B cell (primary cell): ENCODE measurements around the gene AAR2. TPM values are rescaled to one million over a fixed set of nuclear protein-coding genes. Genes with fewer than 3 reads are reported as not detected.

Source experiments
- ATAC-seq: fragments of 200-7000 bp; cut with Tn5 transposase; one replicate; pipeline ENCODE4 v1.10.0; 2021; ENCODE audit warnings: low read depth, mild to moderate bottlenecking, moderate number of reproducible peaks, moderate library complexity
- CTCF ChIA-PET: fragments of 350-600 bp; sonication (Branson Sonifier 250); formaldehyde crosslinking; loops from one replicate; lab custom pipeline; 2021; ENCODE audit warnings: antibody characterized with exemption, inconsistent platforms; lab: Charles Lee
- POLR2A ChIA-PET: fragments of 350-600 bp; sonication (Branson Sonifier 250); formaldehyde crosslinking; loops from one replicate; lab custom pipeline; 2021; ENCODE audit warnings: antibody characterized with exemption; lab: Charles Lee
- DNase-seq: peaks from one replicate; pipeline ENCODE4 v3.0.0; 2013
- H2AFZ ChIP-seq: 2 replicates; pipeline ENCODE4 v1.6.1; 2012; ENCODE audit warnings: mild to moderate bottlenecking, low read depth, low read length; ENCODE audit not compliant: insufficient read depth, poor library complexity, severe bottlenecking
- H3K27ac ChIP-seq, 2 donors: 1 replicate in 1 of 2; 2 replicates in 1 of 2; pipeline ENCODE4 v1.5.1; 2012 to 2013; ENCODE audit warnings: low read length in 2 of 2, mild to moderate bottlenecking in 2 of 2, moderate library complexity in 1 of 2
- H3K27me3 ChIP-seq, 4 experiments: fragments of 200-600 bp in 1 of 4; sonication (generic) in 1 of 4; replicated peaks in 1 of 4; 1 replicate in 2 of 4; 2 replicates in 2 of 4; pipeline versions ENCODE4 v1.6.1 to v1.7.0; 2013 to 2016; ENCODE audit warnings: low read length in 3 of 4, mild to moderate bottlenecking in 2 of 4, mixed read lengths in 1 of 4, moderate library complexity in 1 of 4; ENCODE audit not compliant: insufficient read depth in 4 of 4, control insufficient read depth in 3 of 4; ENCODE audit errors: control extremely low read depth in 1 of 4
- H3K36me3 ChIP-seq, 2 experiments: replicated peaks in 1 of 2; 1 replicate in 1 of 2; 2 replicates in 1 of 2; pipeline versions ENCODE4 v1.6.1 to v1.7.1; 2013; ENCODE audit warnings: low read length in 1 of 2; ENCODE audit not compliant: insufficient read depth in 2 of 2, control insufficient read depth in 1 of 2; ENCODE audit errors: control extremely low read depth in 1 of 2, extremely low read depth in 1 of 2
- H3K4me1 ChIP-seq, 2 donors: fragments of 200-600 bp in 1 of 2; sonication (generic) in 1 of 2; 1 replicate in 1 of 2; 2 replicates in 1 of 2; pipeline versions ENCODE4 v1.5.1 to v1.6.1; 2013 to 2017; ENCODE audit warnings: low read length in 2 of 2; ENCODE audit not compliant: control insufficient read depth in 2 of 2, insufficient read depth in 2 of 2
- H3K4me2 ChIP-seq: replicated peaks from 2 replicates; pipeline ENCODE3; 2012; ENCODE audit warnings: mild to moderate bottlenecking, low read depth, low read length; ENCODE audit not compliant: poor library complexity, severe bottlenecking
- H3K4me3 ChIP-seq, 5 experiments: fragments of 200-600 bp in 1 of 5; sonication (generic) in 1 of 5; 1 replicate in 3 of 5; 2 replicates in 2 of 5; pipeline versions ENCODE4 v1.5.1 to v1.7.0; 2011 to 2016; ENCODE audit warnings: low read length in 4 of 5, mild to moderate bottlenecking in 4 of 5, low read depth in 2 of 5, control low read depth in 1 of 5, moderate library complexity in 1 of 5; ENCODE audit not compliant: insufficient read depth in 1 of 5; ENCODE audit errors: control extremely low read depth in 1 of 5, extremely low read depth in 1 of 5
- H3K79me2 ChIP-seq: fragments of 200-600 bp; sonication (generic); one replicate; pipeline ENCODE4 v1.6.0; 2016; ENCODE audit warnings: low read length; ENCODE audit not compliant: control insufficient read depth, insufficient read depth
- H3K9ac ChIP-seq: fragments of 200-600 bp; sonication (generic); 2 replicates; pipeline ENCODE4 v1.6.1; 2017; ENCODE audit warnings: mild to moderate bottlenecking, low read length, moderate library complexity
- H3K9me3 ChIP-seq, 3 donors: one replicate each; pipeline versions ENCODE4 v1.6.1 to v1.7.1; 2013; ENCODE audit warnings: low read length in 2 of 3; ENCODE audit not compliant: control insufficient read depth in 2 of 3, insufficient read depth in 1 of 3; ENCODE audit errors: control extremely low read depth in 1 of 3
- H4K20me1 ChIP-seq: 2 replicates; pipeline ENCODE4 v1.6.0; 2012; ENCODE audit warnings: mild to moderate bottlenecking, low read length; ENCODE audit not compliant: insufficient read depth, control insufficient read depth, poor library complexity, severe bottlenecking
- H3K27ac Mint-ChIP-seq: one replicate; pipeline ENCODE4 v1.8.0; 2021; ENCODE audit warnings: mixed read lengths
- H3K27me3 Mint-ChIP-seq: one replicate; pipeline ENCODE4 v1.8.0; 2021; ENCODE audit warnings: mixed read lengths
- H3K4me1 Mint-ChIP-seq: one replicate; pipeline ENCODE4 v1.8.0; 2021; ENCODE audit warnings: mixed read lengths
- H3K4me3 Mint-ChIP-seq: one replicate; pipeline ENCODE4 v1.8.0; 2021; ENCODE audit warnings: mixed read lengths
- H3K9me3 Mint-ChIP-seq: one replicate; pipeline ENCODE4 v1.8.0; 2022; ENCODE audit warnings: mixed read lengths; ENCODE audit not compliant: insufficient read depth
- EZH2 ChIP-seq: IDR thresholded peaks from 2 replicates; pipeline ENCODE4 v1.6.1; 2012; ENCODE audit warnings: borderline replicate concordance, low read depth, mild to moderate bottlenecking, moderate library complexity, low read length; ENCODE audit not compliant: insufficient read depth, poor library complexity, severe bottlenecking
- WGBS: methylation state at CpG from one replicate; pipeline ENCODE4 v1.1.5; 2013; ENCODE audit warnings: missing lambda C conversion rate; ENCODE audit not compliant: insufficient coverage; 5-methylcytosine and 5-hydroxymethylcytosine counted together
- intact Hi-C: fragments of 100-400 bp; cut with micrococcal nuclease; formaldehyde crosslinking; loops from one replicate; pipeline ENCODE4 v1.10.0; 2022
- polyA plus RNA-seq: library from polyadenylated mRNA; depleted of rRNA; stranded (reverse); fragments of >200 nt; gene quantifications from 2 replicates; pipeline ENCODE4 v1.2.3, GENCODE V29; 2012
- total RNA-seq, 2 donors: library from RNA; stranded (reverse); fragments of 120-200 nt in 1 of 2; gene quantifications; 1 replicate in 1 of 2; 2 replicates in 1 of 2; pipeline versions ENCODE4 v1.2.3 to v1.2.4, GENCODE V29; 2013 to 2022
- TF ChIP-seq, protein P1 (sequence below): fragments of 200-600 bp; IDR thresholded peaks from one replicate; pipeline ENCODE4 v1.8.0; 2022; ENCODE audit warnings: antibody characterized with exemption, mild to moderate bottlenecking

Gene AAR2
- total and polyA plus RNA-seq, 2 donors (not counting 1 experiment from before 2014, with no cell fraction given): 10.3 to 21.3 TPM

DNA sequence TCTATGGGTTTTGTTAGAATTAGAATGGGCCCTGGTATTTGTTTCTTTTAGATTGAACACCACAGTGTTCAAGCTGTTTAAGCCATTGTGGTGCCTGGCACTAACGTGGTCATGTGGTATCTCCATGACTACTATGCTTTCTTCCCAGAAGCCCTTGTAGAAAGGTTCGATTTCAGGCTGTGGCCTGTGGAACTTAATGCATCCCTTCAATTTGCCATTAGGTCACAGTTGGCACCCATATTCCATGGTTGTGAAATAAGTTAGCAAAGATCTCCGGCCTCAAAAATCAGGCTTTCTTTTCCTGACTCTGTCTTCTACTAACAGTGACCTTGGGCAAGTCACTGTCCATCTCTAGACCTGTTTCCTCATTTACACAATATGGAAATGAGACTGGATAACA lies 31.3 kb upstream of the AAR2 start:
- peaks cover 30% of the 10 kb centered on the region for H3K27me3 Mint-ChIP-seq

DNA sequence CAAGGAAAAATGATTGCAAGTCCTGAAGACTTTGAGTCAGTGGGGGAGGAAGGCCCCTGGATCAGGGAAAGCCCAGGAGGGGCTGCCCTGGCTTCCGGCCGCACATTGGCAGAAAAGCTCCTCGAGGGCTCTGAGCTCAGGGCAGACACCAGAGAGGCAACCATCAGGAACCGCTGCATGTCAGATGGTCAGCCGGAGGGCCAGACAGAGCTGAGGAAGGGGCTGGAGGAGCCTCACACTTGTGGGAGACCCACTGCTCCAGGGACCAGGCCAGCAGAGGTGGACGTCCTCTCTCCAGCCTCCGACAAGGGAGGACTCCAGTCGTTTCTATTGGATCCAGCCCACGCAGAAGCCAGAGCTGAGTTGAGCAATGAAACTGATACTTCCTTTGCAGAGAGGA lies 30.2 kb upstream of the AAR2 start:
- Mint-ChIP-seq H3K27me3 (peaks cover 38% of the 10 kb centered on the region), H3K9me3 (no peaks in the 10 kb centered on the region), H3K4me3 (no peak overlapping the region), H3K4me1 (peaks cover 4% of the 10 kb centered on the region), H3K27ac (no peak overlapping the region)
- intact Hi-C loops: no loop called here
- H3K79me2 ChIP-seq: no peaks in the 10 kb centered on the region
- 87% methylated on average over 8 of the region's 9 CpGs for WGBS
- H3K9me3 ChIP-seq: no peaks in the 10 kb centered on the region
- TF ChIP-seq, protein P1, sequence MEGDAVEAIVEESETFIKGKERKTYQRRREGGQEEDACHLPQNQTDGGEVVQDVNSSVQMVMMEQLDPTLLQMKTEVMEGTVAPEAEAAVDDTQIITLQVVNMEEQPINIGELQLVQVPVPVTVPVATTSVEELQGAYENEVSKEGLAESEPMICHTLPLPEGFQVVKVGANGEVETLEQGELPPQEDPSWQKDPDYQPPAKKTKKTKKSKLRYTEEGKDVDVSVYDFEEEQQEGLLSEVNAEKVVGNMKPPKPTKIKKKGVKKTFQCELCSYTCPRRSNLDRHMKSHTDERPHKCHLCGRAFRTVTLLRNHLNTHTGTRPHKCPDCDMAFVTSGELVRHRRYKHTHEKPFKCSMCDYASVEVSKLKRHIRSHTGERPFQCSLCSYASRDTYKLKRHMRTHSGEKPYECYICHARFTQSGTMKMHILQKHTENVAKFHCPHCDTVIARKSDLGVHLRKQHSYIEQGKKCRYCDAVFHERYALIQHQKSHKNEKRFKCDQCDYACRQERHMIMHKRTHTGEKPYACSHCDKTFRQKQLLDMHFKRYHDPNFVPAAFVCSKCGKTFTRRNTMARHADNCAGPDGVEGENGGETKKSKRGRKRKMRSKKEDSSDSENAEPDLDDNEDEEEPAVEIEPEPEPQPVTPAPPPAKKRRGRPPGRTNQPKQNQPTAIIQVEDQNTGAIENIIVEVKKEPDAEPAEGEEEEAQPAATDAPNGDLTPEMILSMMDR: no peak
- no peak for TF ChIP-seq EZH2
- no peak overlapping the region for H3K27ac ChIP-seq
- no peak overlapping the region for H2AFZ ChIP-seq
- ATAC-seq (no peak), DNase-seq (no peak)
- no peak overlapping the region for H3K4me3 ChIP-seq
- no peak overlapping the region for H3K4me2 ChIP-seq
- POLR2A ChIA-PET: no interaction called here
- peaks cover 3 to 5% of the 10 kb centered on the region in 2 donors for H3K4me1 ChIP-seq
- H4K20me1 ChIP-seq: no peaks in the 10 kb centered on the region
- peaks cover 0 to 2% (median 0%) of the 10 kb centered on the region in 4 experiments for H3K27me3 ChIP-seq
- CTCF ChIA-PET: interaction anchor here (1.1 kb wide), 1 partner anchor 49 kb away, joined by 3 read pairs; no protein-coding TSS in a partner anchor
- no peak overlapping the region for H3K9ac ChIP-seq
- no peaks in the 10 kb centered on the region for H3K36me3 ChIP-seq

More for the DNA sequence above, 31.3 kb upstream of the AAR2 start:
- peaks cover 3 to 5% of the 10 kb centered on the region in 2 donors for H3K4me1 ChIP-seq
- H3K4me2 ChIP-seq: no peak overlapping the region
- intact Hi-C loops: no loop called here
- Mint-ChIP-seq H3K4me3 (no peak overlapping the region), H3K4me1 (peaks cover 4% of the 10 kb centered on the region), H3K9me3 (no peaks in the 10 kb centered on the region), H3K27ac (no peak overlapping the region)
- ChIA-PET CTCF (interaction anchor here (1.0 to 1.1 kb wide), 2 partner anchors 40 to 48 kb away, joined by 3 read pairs; no protein-coding TSS in a partner anchor), POLR2A (no interaction called here)
- no peaks in the 10 kb centered on the region for H4K20me1 ChIP-seq
- H3K36me3 ChIP-seq: no peaks in the 10 kb centered on the region
- H3K4me3 ChIP-seq: no peak overlapping the region
- no peak overlapping the region for H3K9ac ChIP-seq
- TF ChIP-seq, protein P1: no peak
- no peak for TF ChIP-seq EZH2
- no peaks in the 10 kb centered on the region for H3K79me2 ChIP-seq
- WGBS: 80% methylated on average over 1 of the region's 3 CpGs
- no peaks in the 10 kb centered on the region for H3K9me3 ChIP-seq
- no peak for DNase-seq
- no peak overlapping the region for H3K27ac ChIP-seq
- H2AFZ ChIP-seq: no peak overlapping the region
- H3K27me3 ChIP-seq: peaks cover 0 to 5% (median 0%) of the 10 kb centered on the region in 4 experiments
- no peak for ATAC-seq
